Endodermal cell (in vitro differentiated cells): ENCODE results near the gene LRIT1. TPM values are rescaled to one million over a fixed set of nuclear protein-coding genes. Genes with fewer than 3 reads are reported as not detected.

Experiments used
- DNase-seq: peaks from one replicate; pipeline ENCODE4 v3.0.0-alpha.2; 2017
- H3K27ac ChIP-seq: 2 replicates; pipeline ENCODE4 v1.5.1; 2013; ENCODE audit warnings: mild to moderate bottlenecking, low read depth, low read length, moderate library complexity
- H3K27me3 ChIP-seq: 2 replicates; pipeline ENCODE4 v1.6.1; 2013; ENCODE audit warnings: mild to moderate bottlenecking, low read length, moderate library complexity; ENCODE audit not compliant: insufficient read depth, control insufficient read depth, poor library complexity, severe bottlenecking
- H3K36me3 ChIP-seq: 2 replicates; pipeline ENCODE4 v1.7.0; 2013; ENCODE audit warnings: mild to moderate bottlenecking, low read length, moderate library complexity; ENCODE audit not compliant: control insufficient read depth, insufficient read depth
- H3K4me1 ChIP-seq: one replicate; pipeline ENCODE4 v1.7.0; 2013; ENCODE audit warnings: low read length; ENCODE audit not compliant: control insufficient read depth, insufficient read depth
- H3K4me3 ChIP-seq: 2 replicates; pipeline ENCODE4 v1.5.1; 2013; ENCODE audit warnings: mild to moderate bottlenecking, low read length, moderate library complexity
- H3K9ac ChIP-seq: 2 replicates; pipeline ENCODE4 v1.6.1; 2013; ENCODE audit warnings: mild to moderate bottlenecking, low read length, moderate library complexity; ENCODE audit not compliant: poor library complexity, severe bottlenecking; ENCODE audit errors: extremely low read depth
- H3K9me3 ChIP-seq: 2 replicates; pipeline ENCODE4 v1.6.1; 2013; ENCODE audit warnings: mild to moderate bottlenecking, low read length, moderate library complexity; ENCODE audit not compliant: control insufficient read depth
- H3K27ac Mint-ChIP-seq: 2 replicates; pipeline ENCODE4 v1.8.0; 2020; ENCODE audit warnings: mixed read lengths
- H3K27me3 Mint-ChIP-seq: 2 replicates; pipeline ENCODE4 v1.8.0; 2021; ENCODE audit warnings: mild to moderate bottlenecking, mixed read lengths; ENCODE audit not compliant: insufficient read depth
- H3K36me3 Mint-ChIP-seq: 2 replicates; pipeline ENCODE4 v1.8.0; 2020; ENCODE audit warnings: low read depth, mixed read lengths
- H3K4me1 Mint-ChIP-seq: 2 replicates; pipeline ENCODE4 v1.8.0; 2020; ENCODE audit warnings: mixed read lengths
- H3K4me3 Mint-ChIP-seq: 2 replicates; pipeline ENCODE4 v1.8.0; 2020; ENCODE audit warnings: mild to moderate bottlenecking, moderate library complexity, mixed read lengths
- H3K9me3 Mint-ChIP-seq: 2 replicates; pipeline ENCODE4 v1.8.0; 2020; ENCODE audit warnings: mild to moderate bottlenecking, mixed read lengths
- CTCF ChIP-seq: fragments of 200-600 bp; sonication (generic); conservative IDR thresholded peaks from 2 replicates; pipeline ENCODE4 v1.5.0; 2021; ENCODE audit warnings: antibody characterized with exemption, mild to moderate bottlenecking
- WGBS, 2 experiments: methylation state at CpG; one replicate each; pipeline versions ENCODE4 v1.1.5 to v1.1.7; 2013; ENCODE audit warnings: missing lambda C conversion rate in 2 of 2, mixed read lengths in 1 of 2; ENCODE audit not compliant: insufficient coverage in 1 of 2, insufficient read length in 1 of 2; 5-methylcytosine and 5-hydroxymethylcytosine counted together
- total RNA-seq, 2 donors: library from RNA; stranded (reverse); fragmentation: NEBNext Ultra II Directional in 1 of 2; extraction: Animal tissue kit (Norgen Biotek cat#: 25700) in 1 of 2; gene quantifications; 2 replicates in 1 of 2; 3 replicates in 1 of 2; pipeline ENCODE4 v1.2.1, GENCODE V29; 2021

The LRIT1 gene
- total RNA-seq, 2 donors from 2014 or later = 0.11 TPM; not detected in 1

- H3K36me3 ChIP-seq = no peaks in the 10 kb centered on the region
- H3K9ac ChIP-seq = no peak overlapping the region
- H3K4me1 ChIP-seq = no peaks in the 10 kb centered on the region
- Mint-ChIP-seq H3K27ac (no peak overlapping the region), H3K9me3 (no peaks in the 10 kb centered on the region), H3K4me1 (peaks cover 4% of the 10 kb centered on the region), H3K27me3 (peaks cover 37% of the 10 kb centered on the region), H3K4me3 (no peak overlapping the region), H3K36me3 (no peaks in the 10 kb centered on the region)
- H3K4me3 ChIP-seq = no peak overlapping the region
- no peak for TF ChIP-seq CTCF
- no peaks in the 10 kb centered on the region for H3K27me3 ChIP-seq
- no peak overlapping the region for H3K27ac ChIP-seq
- no peaks in the 10 kb centered on the region for H3K9me3 ChIP-seq
- WGBS, 2 experiments = 96% methylated on average over 6 of the region's 6 CpGs
- DNase-seq = no peak
Measured at GRCh38 chr10:84236807-84237198, 4.5 kb downstream of the LRIT1 start.

GRCh38 chr10:84235096-84235495 lies 6.2 kb downstream of the LRIT1 start:
- no peak overlapping the region for H3K4me3 ChIP-seq
- WGBS, 2 experiments = 67 to 95% methylated on average over 2 to 4 of the region's 4 CpGs
- no peak overlapping the region for H3K27ac Mint-ChIP-seq
- H3K9me3 Mint-ChIP-seq = no peaks in the 10 kb centered on the region
- H3K27ac ChIP-seq = no peak overlapping the region
- no peaks in the 10 kb centered on the region for H3K36me3 ChIP-seq
- H3K9ac ChIP-seq = no peak overlapping the region
- no peak for DNase-seq
- peaks cover 4% of the 10 kb centered on the region for H3K4me1 Mint-ChIP-seq
- H3K9me3 ChIP-seq = no peaks in the 10 kb centered on the region
- no peak for TF ChIP-seq CTCF
- H3K27me3 ChIP-seq = peaks cover 10% of the 10 kb centered on the region
- peaks cover 30% of the 10 kb centered on the region for H3K27me3 Mint-ChIP-seq
- H3K36me3 Mint-ChIP-seq = no peaks in the 10 kb centered on the region
- H3K4me3 Mint-ChIP-seq = no peak overlapping the region
- no peaks in the 10 kb centered on the region for H3K4me1 ChIP-seq

- H3K27ac Mint-ChIP-seq = no peak overlapping the region
- Histone ChIP-seq H3K4me1 (no peaks in the 10 kb centered on the region), H3K27me3 (peaks cover 15% of the 10 kb centered on the region), H3K9me3 (no peaks in the 10 kb centered on the region), H3K9ac (no peak overlapping the region), H3K4me3 (no peak overlapping the region), H3K27ac (no peak overlapping the region), H3K36me3 (no peaks in the 10 kb centered on the region)
- H3K27me3 Mint-ChIP-seq = peaks cover 30% of the 10 kb centered on the region
- no peak for TF ChIP-seq CTCF
- no peak for DNase-seq
- H3K36me3 Mint-ChIP-seq = no peaks in the 10 kb centered on the region
- no peaks in the 10 kb centered on the region for H3K9me3 Mint-ChIP-seq
- peaks cover 4% of the 10 kb centered on the region for H3K4me1 Mint-ChIP-seq
- no peak overlapping the region for H3K4me3 Mint-ChIP-seq
- WGBS, 2 experiments = 90 to 94% methylated on average over 2 to 4 of the region's 4 CpGs
Measured at GRCh38 chr10:84234479-84234878, 6.9 kb downstream of the LRIT1 start.
